Endothelial cell of umbilical vein (primary cell): ENCODE measurements around the gene MACROH2A2. TPM values are rescaled to one million over a fixed set of nuclear protein-coding genes. Genes with fewer than 3 reads are reported as not detected.

ENCODE experiments used
- BruUV-seq: library from RNA; stranded (reverse); fragments of 400-500 nt; replicated peaks from 2 replicates; lab custom pipeline; 2021; lab: Mats Ljungman, UMichigan
- CTCF ChIA-PET: fragments of 300-600, 350-600 bp; sonication (Branson Sonifier 250); formaldehyde crosslinking; loops from one replicate; lab custom pipeline; 2021; ENCODE audit warnings: antibody characterized with exemption, inconsistent platforms; lab: Charles Lee
- POLR2A ChIA-PET: fragments of 300-600, 350-600 bp; sonication (Branson Sonifier 250); formaldehyde crosslinking; loops from one replicate; lab custom pipeline; 2021; ENCODE audit warnings: antibody characterized with exemption, inconsistent platforms; lab: Charles Lee
- DNase-seq: peaks from one replicate; pipeline ENCODE4 v3.0.0-alpha.2; 2011; ENCODE audit warnings: low read depth, low spot score
- FAIRE-seq: peaks from 2 replicates; lab custom pipeline; 2011; peaks lifted over from hg19 to GRCh38; lab: Jason Lieb, UNC
- H2AFZ ChIP-seq: 2 replicates; pipeline ENCODE4 v1.6.0; 2012; ENCODE audit warnings: low read depth, low read length, control low read depth, inconsistent platforms
- H3K27ac ChIP-seq: 2 replicates; pipeline ENCODE4 v1.5.1; 2011; ENCODE audit warnings: low read depth, mild to moderate bottlenecking, control low read depth, low read length, moderate library complexity; ENCODE audit not compliant: insufficient read depth
- H3K27me3 ChIP-seq, 2 experiments: 2 replicates each; pipeline versions ENCODE4 v1.6.0 to v1.6.1; 2011; ENCODE audit warnings: low read length in 2 of 2, mixed read lengths in 1 of 2; ENCODE audit not compliant: control insufficient read depth in 2 of 2, insufficient read depth in 2 of 2
- H3K36me3 ChIP-seq, 2 experiments: 2 replicates in 1 of 2; 3 replicates in 1 of 2; pipeline ENCODE4 v1.5.1; 2011; ENCODE audit warnings: low read length in 2 of 2, mild to moderate bottlenecking in 1 of 2, moderate library complexity in 1 of 2; ENCODE audit not compliant: control insufficient read depth in 2 of 2, insufficient read depth in 2 of 2; ENCODE audit errors: extremely low read depth in 1 of 2
- H3K4me1 ChIP-seq: 3 replicates; pipeline ENCODE4 v1.5.1; 2011; ENCODE audit warnings: mild to moderate bottlenecking, low read length; ENCODE audit not compliant: control insufficient read depth, insufficient read depth; ENCODE audit errors: extremely low read depth
- H3K4me2 ChIP-seq: 2 replicates; pipeline ENCODE4 v1.6.1; 2011; ENCODE audit warnings: low read length, control low read depth, mixed read lengths; ENCODE audit not compliant: insufficient read depth
- H3K4me3 ChIP-seq, 3 experiments: fragments of 200-600 bp in 1 of 3; sonication (generic), shearing (Covaris generic) in 1 of 3; replicated peaks in 1 of 3; 2 replicates each; pipeline ENCODE4 v1.5.1; 2011 to 2016; ENCODE audit warnings: control low read depth in 3 of 3, low read length in 3 of 3, mild to moderate bottlenecking in 2 of 3, inconsistent platforms in 1 of 3, low read depth in 1 of 3, moderate library complexity in 1 of 3; ENCODE audit not compliant: insufficient read depth in 1 of 3
- H3K79me2 ChIP-seq: 2 replicates; pipeline ENCODE4 v1.6.0; 2012; ENCODE audit warnings: low read length, inconsistent platforms; ENCODE audit not compliant: control insufficient read depth, insufficient read depth
- H3K9ac ChIP-seq: replicated peaks from 2 replicates; pipeline ENCODE3; 2011; ENCODE audit warnings: low read length, control low read depth; ENCODE audit not compliant: insufficient read depth; ENCODE audit errors: extremely low read depth
- H3K9me1 ChIP-seq: replicated peaks from 3 replicates; pipeline ENCODE4 v1.6.0; 2011; ENCODE audit warnings: mild to moderate bottlenecking, low read length; ENCODE audit not compliant: control insufficient read depth, insufficient read depth; ENCODE audit errors: extremely low read depth
- H3K9me3 ChIP-seq: replicated peaks from 2 replicates; pipeline ENCODE4 v1.5.1; 2012; ENCODE audit warnings: low read length, inconsistent platforms; ENCODE audit not compliant: control insufficient read depth, insufficient read depth
- H4K20me1 ChIP-seq: replicated peaks from 2 replicates; pipeline ENCODE3; 2011; ENCODE audit warnings: mild to moderate bottlenecking, low read length; ENCODE audit not compliant: control insufficient read depth, insufficient read depth; ENCODE audit errors: extremely low read depth
- CTCF ChIP-seq, 2 donors: IDR thresholded peaks; 1 replicate in 1 of 2; 2 replicates in 1 of 2; pipeline ENCODE4 v1.5.1; 2011; ENCODE audit warnings: low read length in 2 of 2, mild to moderate bottlenecking in 2 of 2, moderate library complexity in 2 of 2, control low read depth in 1 of 2, inconsistent platforms in 1 of 2, low read depth in 1 of 2; ENCODE audit not compliant: insufficient read depth in 1 of 2; ENCODE audit errors: extremely low read depth in 1 of 2
- JUN ChIP-seq: IDR thresholded peaks from 2 replicates; pipeline ENCODE4 v1.6.1; 2011; ENCODE audit warnings: borderline replicate concordance, low read depth; ENCODE audit not compliant: insufficient read length, insufficient read depth
- MYC ChIP-seq: IDR thresholded peaks from one replicate; pipeline ENCODE4 v1.6.1; 2011; ENCODE audit warnings: mild to moderate bottlenecking, low read depth, low read length
- dilution Hi-C: fragments of 300-500 bp; cut with MboI; formaldehyde crosslinking; loops from one replicate; pipeline ENCODE4 v1.15.0; 2019; ENCODE audit warnings: low sequenced_read_pairs; ENCODE audit not compliant: extremely low pct_ligation_motif_present
- intact Hi-C: fragments of 100-400 bp; cut with micrococcal nuclease; formaldehyde crosslinking; loops from one replicate; pipeline ENCODE4 v1.10.0; 2022
- polyA plus RNA-seq, 4 experiments: library from polyadenylated mRNA; depleted of rRNA in 3 of 4; stranded (reverse) in 3 of 4; unstranded in 1 of 4; fragments of >200 nt; gene quantifications; 2 replicates each; pipeline versions ENCODE4 v1.2.1 to v1.2.3, GENCODE V29; 2011 to 2012; ENCODE audit warnings: missing spikeins in 1 of 4
- total RNA-seq: library from RNA; stranded (reverse); gene quantifications from 2 replicates; pipeline ENCODE4 v1.2.3, GENCODE V29; 2021

MACROH2A2 gene
- total and polyA plus RNA-seq, 2 donors (not counting 3 experiments of a cell fraction or from before 2014, with no cell fraction given), result 0.08 TPM; not detected in 1

GRCh38 chr10:70106958-70107791 lies 54.5 kb downstream of the MACROH2A2 start:
- BruUV-seq, result no TSS peak
- DNase-seq (no peak), FAIRE-seq (no peak)
- H2AFZ ChIP-seq, result no peak overlapping the region
- H3K9me1 ChIP-seq, result no peaks in the 10 kb centered on the region
- no peak overlapping the region for H3K27ac ChIP-seq
- dilution Hi-C loops (no loop called here), intact Hi-C loops (no loop called here)
- H3K4me3 ChIP-seq, result no peak overlapping the region
- no peak overlapping the region for H3K9ac ChIP-seq
- ChIA-PET CTCF (interaction anchor here (1.0 to 2.4 kb wide), 4 partner anchors 9 to 14 kb away, joined by 3 to 25 read pairs (median 6); no protein-coding TSS in a partner anchor), POLR2A (no interaction called here)
- no peaks in the 10 kb centered on the region for H3K9me3 ChIP-seq
- no peaks in the 10 kb centered on the region for H3K36me3 ChIP-seq
- H3K4me1 ChIP-seq, result no peaks in the 10 kb centered on the region
- H3K79me2 ChIP-seq, result no peaks in the 10 kb centered on the region
- TF ChIP-seq MYC, result no peak
- TF ChIP-seq CTCF (IDR thresholded peaks at IDR 0.05; ENCODE audit: extremely low read depth in 1 of 2, insufficient read depth in 1 of 2, low read depth in 1 of 2, low read length in 2 of 2), result peak; percentile 51 to 63
- no peak for TF ChIP-seq JUN
- peaks cover 0 to under 1% of the 10 kb centered on the region in 2 experiments for H3K27me3 ChIP-seq
- no peak overlapping the region for H3K4me2 ChIP-seq
- no peaks in the 10 kb centered on the region for H4K20me1 ChIP-seq
